KG1 (cell line): ENCODE results near the gene RND3.

Source experiments
- DNase-seq: peaks from one replicate; lab custom pipeline; 2025; lab: John Stamatoyannopoulos, UW

RND3 gene

GRCh38 chr2:150487537-150488429, at the start of gene RND3:
RND3 (minus strand) TSS chr2:150487667; CDS start chr2:150487417, 250 bp downstream.
- no peak for DNase-seq

GRCh38 chr2:150535176-150535575, 47.7 kb upstream of the RND3 start:
- DNase-seq, result no peak

GRCh38 chr2:150532879-150533278, 45.4 kb upstream of the RND3 start:
- DNase-seq, result no peak

GRCh38 chr2:150532020-150532419, 44.6 kb upstream of the RND3 start:
- DNase-seq, result no peak

- no peak for DNase-seq
These were observed 44.1 kb upstream of the RND3 start for GRCh38 chr2:150531591-150531990.

GRCh38 chr2:150530168-150530567, 42.7 kb upstream of the RND3 start:
- no peak for DNase-seq

- no peak for DNase-seq
These were observed 41.7 kb upstream of the RND3 start for GRCh38 chr2:150528861-150529801.

- no peak for DNase-seq
These were observed 39.4 kb upstream of the RND3 start for GRCh38 chr2:150526827-150527226.

GRCh38 chr2:150526006-150526405, 38.5 kb upstream of the RND3 start:
- DNase-seq, result no peak

- DNase-seq, result no peak
These were observed 34.8 kb upstream of the RND3 start for GRCh38 chr2:150522269-150522668.

GRCh38 chr2:150520887-150521664, 33.6 kb upstream of the RND3 start:
- no peak for DNase-seq

GRCh38 chr2:150520033-150520432, 32.6 kb upstream of the RND3 start:
- DNase-seq, result no peak

- no peak for DNase-seq
These were observed 30.6 kb upstream of the RND3 start for GRCh38 chr2:150517951-150518680.

- no peak for DNase-seq
These were observed 26.2 kb upstream of the RND3 start for GRCh38 chr2:150513647-150514046.

GRCh38 chr2:150508497-150509137, 21.1 kb upstream of the RND3 start:
- no peak for DNase-seq

GRCh38 chr2:150507071-150507470, 19.6 kb upstream of the RND3 start:
- no peak for DNase-seq

- no peak for DNase-seq
These were observed 17.7 kb upstream of the RND3 start for GRCh38 chr2:150505178-150505577.

- no peak for DNase-seq
These were observed 8.6 kb upstream of the RND3 start for GRCh38 chr2:150495993-150496627.

GRCh38 chr2:150495001-150495400, 7.5 kb upstream of the RND3 start:
- DNase-seq, result no peak

- DNase-seq, result no peak
These were observed 6.9 kb upstream of the RND3 start for GRCh38 chr2:150494234-150494945.
